Progenitor cell of endocrine pancreas (in vitro differentiated cells): ENCODE results near the gene OR13C4. TPM values are rescaled to one million over a fixed set of nuclear protein-coding genes. Genes with fewer than 3 reads are reported as not detected.

ENCODE experiments used
- DNase-seq: peaks from one replicate; pipeline ENCODE4 v3.0.0; 2021; ENCODE audit warnings: low spot score; ENCODE audit not compliant: unreplicated experiment
- H3K27ac Mint-ChIP-seq: 2 replicates; pipeline ENCODE4 v1.8.0; 2021; ENCODE audit warnings: mild to moderate bottlenecking, moderate library complexity, mixed read lengths
- H3K27me3 Mint-ChIP-seq: 2 replicates; pipeline ENCODE4 v1.8.0; 2021; ENCODE audit warnings: mixed read lengths
- H3K36me3 Mint-ChIP-seq: 2 replicates; pipeline ENCODE4 v1.8.0; 2022; ENCODE audit warnings: mixed read lengths; ENCODE audit not compliant: insufficient read depth
- H3K4me1 Mint-ChIP-seq: 2 replicates; pipeline ENCODE4 v1.8.0; 2021; ENCODE audit warnings: low read depth, mixed read lengths
- H3K4me3 Mint-ChIP-seq: 2 replicates; pipeline ENCODE4 v1.8.0; 2021; ENCODE audit warnings: low read depth, mild to moderate bottlenecking, moderate library complexity, mixed read lengths
- H3K9me3 Mint-ChIP-seq: 2 replicates; pipeline ENCODE4 v1.8.0; 2021; ENCODE audit warnings: low read depth, mixed read lengths
- total RNA-seq: library from RNA; stranded (reverse); gene quantifications from 2 replicates; pipeline ENCODE4 v1.2.1, GENCODE V29; 2021
- TF ChIP-seq, protein P1 (sequence below): fragments of 200-600 bp; sonication (generic); IDR thresholded peaks from one replicate; pipeline ENCODE4 v1.5.0; 2021; ENCODE audit warnings: antibody characterized with exemption, mild to moderate bottlenecking; ENCODE audit not compliant: unreplicated experiment

Gene OR13C4
- total RNA-seq, 1 donor from 2014 or later, result not detected

DNA sequence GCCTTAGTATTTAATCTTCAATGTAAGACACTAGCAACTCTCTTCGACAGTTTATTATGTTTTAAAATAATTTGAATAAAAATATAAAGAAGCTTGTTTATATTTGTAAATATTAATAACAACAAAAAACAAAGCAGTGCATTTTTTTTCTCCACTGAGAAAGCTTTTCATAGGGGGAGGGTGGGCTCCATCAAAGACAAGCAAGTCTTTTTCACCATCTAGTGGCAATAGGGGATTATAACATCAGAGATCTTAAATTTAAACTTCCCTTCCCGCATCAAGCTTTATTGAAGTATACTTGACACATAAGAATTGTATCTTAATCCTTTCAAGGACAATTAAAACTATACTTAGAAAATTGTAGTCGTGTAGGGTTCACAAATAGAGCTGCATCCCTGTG, 32.2 kb downstream of the OR13C4 start:
- Mint-ChIP-seq H3K9me3 (peaks cover 11% of the 10 kb centered on the region), H3K4me1 (peaks cover 15% of the 10 kb centered on the region), H3K4me3 (no peak overlapping the region), H3K27ac (no peak overlapping the region), H3K27me3 (no peaks in the 10 kb centered on the region), H3K36me3 (peaks cover 4% of the 10 kb centered on the region)
- DNase-seq, result no peak
- TF ChIP-seq, protein P1, sequence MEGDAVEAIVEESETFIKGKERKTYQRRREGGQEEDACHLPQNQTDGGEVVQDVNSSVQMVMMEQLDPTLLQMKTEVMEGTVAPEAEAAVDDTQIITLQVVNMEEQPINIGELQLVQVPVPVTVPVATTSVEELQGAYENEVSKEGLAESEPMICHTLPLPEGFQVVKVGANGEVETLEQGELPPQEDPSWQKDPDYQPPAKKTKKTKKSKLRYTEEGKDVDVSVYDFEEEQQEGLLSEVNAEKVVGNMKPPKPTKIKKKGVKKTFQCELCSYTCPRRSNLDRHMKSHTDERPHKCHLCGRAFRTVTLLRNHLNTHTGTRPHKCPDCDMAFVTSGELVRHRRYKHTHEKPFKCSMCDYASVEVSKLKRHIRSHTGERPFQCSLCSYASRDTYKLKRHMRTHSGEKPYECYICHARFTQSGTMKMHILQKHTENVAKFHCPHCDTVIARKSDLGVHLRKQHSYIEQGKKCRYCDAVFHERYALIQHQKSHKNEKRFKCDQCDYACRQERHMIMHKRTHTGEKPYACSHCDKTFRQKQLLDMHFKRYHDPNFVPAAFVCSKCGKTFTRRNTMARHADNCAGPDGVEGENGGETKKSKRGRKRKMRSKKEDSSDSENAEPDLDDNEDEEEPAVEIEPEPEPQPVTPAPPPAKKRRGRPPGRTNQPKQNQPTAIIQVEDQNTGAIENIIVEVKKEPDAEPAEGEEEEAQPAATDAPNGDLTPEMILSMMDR, result peak; percentile 51

DNA sequence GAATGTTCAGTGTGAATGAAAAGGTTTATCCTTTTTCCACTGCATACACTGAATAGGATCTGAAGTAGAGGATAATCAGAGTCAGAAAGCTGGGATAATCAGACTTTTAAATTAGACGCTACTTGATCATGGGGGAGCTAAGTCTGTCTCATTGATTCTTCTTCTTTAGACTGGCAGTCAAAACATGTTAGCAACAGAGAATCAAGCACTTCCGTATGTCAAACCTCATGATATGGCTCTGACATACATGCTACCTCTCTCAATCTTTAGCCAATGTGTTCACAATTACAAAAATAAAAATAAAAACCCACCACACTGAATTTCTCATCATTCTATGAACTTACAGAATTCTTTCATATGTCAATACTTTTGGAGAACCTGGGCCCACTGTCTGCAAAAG, 42.0 kb downstream of the OR13C4 start:
- Mint-ChIP-seq H3K9me3 (no peaks in the 10 kb centered on the region), H3K27ac (no peak overlapping the region), H3K4me3 (no peak overlapping the region), H3K27me3 (no peaks in the 10 kb centered on the region), H3K36me3 (no peaks in the 10 kb centered on the region), H3K4me1 (no peaks in the 10 kb centered on the region)
- DNase-seq, result no peak
- TF ChIP-seq, protein P1, result no peak

DNA sequence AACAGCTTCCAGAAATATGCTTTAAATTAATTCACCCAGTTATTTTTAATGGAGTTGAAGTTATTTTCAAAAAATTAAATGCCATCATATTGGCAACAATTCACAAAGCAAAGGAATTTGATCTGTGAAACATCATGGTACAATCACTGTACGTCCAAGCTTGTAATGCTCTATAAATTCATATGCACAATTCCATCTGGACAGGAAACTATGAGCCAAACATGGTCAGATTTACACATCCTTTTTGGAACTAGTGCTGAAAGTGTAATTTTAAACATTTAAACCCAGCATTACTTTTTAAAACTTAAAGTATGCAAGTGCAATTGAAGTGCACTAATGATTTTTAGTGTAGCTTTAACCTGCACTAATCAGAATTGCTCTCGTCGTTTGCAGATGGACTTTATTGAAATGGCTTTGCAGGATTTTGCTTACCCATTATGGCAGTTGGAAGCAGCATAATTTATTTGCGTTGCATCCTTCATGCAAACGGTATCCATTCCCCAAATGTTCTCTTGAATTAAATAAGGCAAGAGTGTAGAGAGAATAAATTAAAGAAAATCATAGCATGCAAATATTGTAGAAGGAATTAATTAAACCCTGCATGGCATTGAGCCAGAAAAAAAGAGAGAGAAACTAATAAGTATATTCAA, 44.0 kb downstream of the OR13C4 start:
- Mint-ChIP-seq H3K4me3 (no peak overlapping the region), H3K4me1 (no peaks in the 10 kb centered on the region), H3K9me3 (no peaks in the 10 kb centered on the region), H3K27ac (no peak overlapping the region), H3K27me3 (no peaks in the 10 kb centered on the region), H3K36me3 (no peaks in the 10 kb centered on the region)
- DNase-seq, result no peak
- TF ChIP-seq, protein P1, result no peak

Other genes starting within 250 kb of the OR13C4 start
- gene OR13F1, start 22.9 kb downstream of the OR13C4 start, total RNA-seq, result not detected in 2 replicates
- gene OR13C3, start 9.6 kb upstream of the OR13C4 start, total RNA-seq, result not detected in 2 replicates
- not detected in 2 replicates for gene OR13C8, start 42.0 kb upstream of the OR13C4 start, total RNA-seq
- 0.47 TPM in 1 of 2 replicates, not detected in the other for gene OR13C5, start 72.2 kb upstream of the OR13C4 start, total RNA-seq
- gene OR13C2, start 78.4 kb upstream of the OR13C4 start, total RNA-seq, result 0.36 and 0.47 TPM in 2 replicates
- gene OR13C9, start 91.0 kb upstream of the OR13C4 start, total RNA-seq, result 0.36 and 0.48 TPM in 2 replicates
- gene OR13D1, start 167.3 kb upstream of the OR13C4 start, total RNA-seq, result not detected in 2 replicates
- gene NIPSNAP3A, start 220.5 kb upstream of the OR13C4 start, total RNA-seq, result 25.1 and 26.4 TPM in 2 replicates
- 5.5 and 7.8 TPM in 2 replicates for gene NIPSNAP3B, start 236.9 kb upstream of the OR13C4 start, total RNA-seq